Measurements from ENCODE around the gene PTPN7. TPM values are rescaled to one million over a fixed set of nuclear protein-coding genes. Genes with fewer than 3 reads are reported as not detected.
"Not testable (repeated sequence)": the region's sequence is repeated elsewhere in the genome, so short reads cannot be mapped to it uniquely, and the experiment has no call there.

The PTPN7 gene
- total RNA-seq, 1 donor from 2014 or later = not detected

DNA sequence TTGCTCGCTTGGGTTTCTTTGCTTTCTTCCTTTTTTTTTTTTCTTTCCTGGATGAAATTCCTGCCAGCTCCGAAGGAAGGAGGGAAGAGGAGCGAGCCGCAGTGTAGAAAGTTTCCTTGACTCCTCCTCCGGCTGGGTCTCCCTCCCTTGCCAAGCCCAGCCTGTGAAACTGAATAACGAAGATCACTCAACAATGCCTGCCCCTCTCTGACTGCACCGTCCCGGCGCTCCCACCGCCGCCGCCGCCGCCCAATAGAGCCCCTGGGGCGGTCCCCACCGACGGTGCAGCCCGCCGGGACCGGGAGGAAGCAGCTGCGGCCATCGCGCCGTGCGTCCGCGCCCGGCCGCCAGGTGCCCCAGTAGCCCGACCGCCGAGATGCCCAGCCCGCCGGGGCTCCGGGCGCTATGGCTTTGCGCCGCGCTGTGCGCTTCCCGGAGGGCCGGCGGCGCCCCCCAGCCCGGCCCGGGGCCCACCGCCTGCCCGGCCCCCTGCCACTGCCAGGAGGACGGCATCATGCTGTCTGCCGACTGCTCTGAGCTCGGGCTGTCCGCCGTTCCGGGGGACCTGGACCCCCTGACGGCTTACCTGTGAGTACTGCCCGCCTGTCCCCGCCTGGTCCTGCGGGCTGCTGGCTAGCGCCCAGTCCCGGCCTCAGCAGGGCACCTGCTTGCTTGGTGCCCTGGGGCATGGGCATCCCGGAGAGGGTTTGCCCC, 33.4 kb upstream of the PTPN7 start, which contains the start of gene LGR6:
TSS of gene LGR6 (plus strand) at position 186 of the 714 bp plus-strand sequence. CDS start at position 377, 191 bp downstream.
- peak within 1 kb of the TSS; percentile 79 for H3K27ac Mint-ChIP-seq
- H3K4me1 Mint-ChIP-seq (ENCODE audit: low read depth) = peaks cover 4% of the 10 kb centered on the region
- H3K36me3 Mint-ChIP-seq (ENCODE audit: insufficient read depth) = no peaks in the 10 kb centered on the region
- no peaks in the 10 kb centered on the region for H3K9me3 Mint-ChIP-seq (ENCODE audit: low read depth)
- H3K4me3 Mint-ChIP-seq (ENCODE audit: low read depth) = peak within 1 kb of the TSS; percentile 58
- peaks cover 48% of the 10 kb centered on the region for H3K27me3 Mint-ChIP-seq
- peak; percentile 40 for TF ChIP-seq CTCF (IDR thresholded peaks at IDR 0.05; ENCODE audit: unreplicated experiment)
- no peak for DNase-seq (ENCODE audit: low spot score, unreplicated experiment)

DNA sequence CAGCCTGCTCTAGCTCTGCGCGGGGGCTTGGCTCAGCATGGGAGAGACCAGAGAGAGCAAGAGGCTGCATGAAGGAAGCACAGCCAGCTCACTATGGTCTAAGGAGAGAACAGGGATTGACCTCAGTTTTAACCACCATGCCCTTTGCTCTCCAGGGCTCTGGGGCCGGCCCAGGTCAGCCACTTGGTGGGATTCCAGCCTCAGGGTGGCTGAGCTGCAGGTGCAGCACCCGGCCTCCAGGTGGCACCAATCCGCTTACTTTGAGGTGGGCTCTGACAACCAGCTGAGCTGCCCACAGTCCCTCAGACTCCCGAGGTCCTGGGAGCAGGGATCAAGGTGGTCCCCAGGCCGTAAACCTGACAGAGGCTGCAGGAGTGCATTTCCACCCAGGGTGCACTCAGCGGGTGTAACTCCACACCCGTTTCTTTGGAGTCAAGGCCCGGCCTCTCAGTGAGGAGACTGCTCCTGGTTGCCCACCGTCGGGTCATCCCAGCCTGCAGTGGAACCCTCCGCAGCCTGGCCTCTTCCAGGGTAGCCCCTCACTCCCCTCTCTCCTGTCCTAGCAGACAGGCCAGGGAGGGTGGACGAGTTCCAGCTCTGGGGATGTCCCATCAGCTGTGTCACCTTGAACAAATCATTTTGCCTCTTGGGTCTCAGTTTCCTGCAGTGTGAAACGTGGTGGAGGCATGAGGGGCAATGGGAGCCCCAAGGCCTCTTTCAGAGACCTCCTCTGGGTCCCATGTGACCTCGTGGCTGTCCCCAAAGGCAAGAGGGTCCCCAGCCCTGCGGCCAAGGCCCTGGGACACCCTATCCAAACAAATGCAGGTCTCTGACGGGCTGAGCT, 32.6 kb upstream of the PTPN7 start:
- Mint-ChIP-seq H3K4me3 (ENCODE audit: low read depth) (no peak overlapping the region), H3K9me3 (ENCODE audit: low read depth) (no peaks in the 10 kb centered on the region), H3K27me3 (peaks cover 43% of the 10 kb centered on the region), H3K4me1 (ENCODE audit: low read depth) (peaks cover 4% of the 10 kb centered on the region), H3K27ac (no peak overlapping the region), H3K36me3 (ENCODE audit: insufficient read depth) (no peaks in the 10 kb centered on the region)
- peak; percentile 80 for TF ChIP-seq CTCF (IDR thresholded peaks at IDR 0.05; ENCODE audit: unreplicated experiment)
- DNase-seq (ENCODE audit: low spot score, unreplicated experiment) = peak; percentile 69

DNA sequence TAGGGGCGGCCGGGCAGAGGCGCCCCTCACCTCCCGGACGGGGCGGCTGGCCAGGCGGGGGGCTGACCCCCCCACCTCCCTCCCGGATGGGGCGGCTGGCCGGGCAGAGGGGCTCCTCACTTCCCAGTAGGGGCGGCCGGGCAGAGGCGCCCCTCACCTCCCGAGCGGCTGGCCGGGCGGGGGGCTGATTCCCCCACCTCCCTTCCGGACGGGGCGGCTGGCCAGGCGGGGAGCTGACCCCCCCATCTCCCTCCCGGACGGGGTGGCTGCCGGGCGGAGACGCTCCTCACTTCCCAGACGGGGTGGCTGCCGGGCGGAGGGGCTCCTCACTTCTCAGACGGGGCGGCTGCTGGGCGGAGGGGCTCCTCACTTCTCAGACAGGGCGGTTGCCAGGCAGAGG, 31.0 kb upstream of the PTPN7 start:
- DNase-seq (ENCODE audit: low spot score, unreplicated experiment); H3K4me3 Mint-ChIP-seq (ENCODE audit: low read depth); H3K9me3 Mint-ChIP-seq (ENCODE audit: low read depth); H3K27ac Mint-ChIP-seq; H3K4me1 Mint-ChIP-seq (ENCODE audit: low read depth); H3K36me3 Mint-ChIP-seq (ENCODE audit: insufficient read depth): not testable (repeated sequence)
- peaks cover 36% of the 10 kb centered on the region for H3K27me3 Mint-ChIP-seq

DNA sequence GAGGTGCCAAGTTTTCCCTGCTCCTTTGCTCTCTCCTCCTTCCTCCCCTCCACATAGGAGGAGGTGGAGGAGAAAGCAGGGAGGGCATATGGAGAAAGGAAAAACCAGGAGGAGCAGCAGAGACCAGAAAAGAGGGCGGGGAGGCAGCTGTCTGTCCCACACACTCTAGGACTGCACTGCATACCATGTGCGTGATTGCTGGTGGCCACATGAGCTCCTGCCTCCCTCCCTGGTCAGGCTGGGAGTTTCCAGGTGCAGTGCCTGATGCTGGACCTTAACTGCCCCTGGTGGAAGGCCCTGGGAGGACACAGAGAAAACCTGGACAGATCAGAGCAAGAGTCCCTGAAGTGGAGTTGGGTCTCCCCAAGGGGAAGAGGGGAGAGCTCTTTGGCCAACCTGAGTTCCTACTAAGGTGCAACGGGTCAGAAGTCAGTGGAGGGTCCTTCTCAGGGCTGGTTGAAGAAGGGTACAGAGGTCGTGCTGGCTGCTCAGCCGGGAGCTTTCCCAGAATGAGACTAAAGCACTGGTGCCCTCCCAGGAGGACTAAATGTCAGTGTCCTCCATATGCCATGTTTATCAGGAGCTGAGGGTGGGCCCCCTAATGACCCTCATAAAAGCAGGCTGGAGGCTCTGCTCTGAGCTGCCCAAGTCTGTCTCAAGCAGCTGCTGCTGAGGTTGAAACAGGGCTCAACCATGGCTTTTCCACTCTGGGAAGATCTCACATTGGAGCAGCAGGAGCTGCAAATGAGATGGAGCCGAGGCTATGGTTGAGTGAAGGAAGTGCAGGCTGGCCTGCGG, 29.7 kb upstream of the PTPN7 start:
- H3K9me3 Mint-ChIP-seq (ENCODE audit: low read depth) = no peaks in the 10 kb centered on the region
- H3K27me3 Mint-ChIP-seq = peaks cover 23% of the 10 kb centered on the region
- no peaks in the 10 kb centered on the region for H3K36me3 Mint-ChIP-seq (ENCODE audit: insufficient read depth)
- no peak for DNase-seq (ENCODE audit: low spot score, unreplicated experiment)
- H3K4me3 Mint-ChIP-seq (ENCODE audit: low read depth) = no peak overlapping the region
- no peak overlapping the region for H3K27ac Mint-ChIP-seq
- peaks cover 4% of the 10 kb centered on the region for H3K4me1 Mint-ChIP-seq (ENCODE audit: low read depth)
- TF ChIP-seq CTCF (IDR thresholded peaks at IDR 0.05; ENCODE audit: unreplicated experiment) = peak; percentile 30

GRCh38 chr1:202189001-202189790, 28.8 kb upstream of the PTPN7 start:
- no peak overlapping the region for H3K27ac Mint-ChIP-seq
- TF ChIP-seq CTCF (IDR thresholded peaks at IDR 0.05; ENCODE audit: unreplicated experiment) = peak; percentile 94
- H3K36me3 Mint-ChIP-seq (ENCODE audit: insufficient read depth) = no peaks in the 10 kb centered on the region
- DNase-seq (ENCODE audit: low spot score, unreplicated experiment) = peak; percentile 83
- H3K4me3 Mint-ChIP-seq (ENCODE audit: low read depth) = no peak overlapping the region
- peaks cover 21% of the 10 kb centered on the region for H3K27me3 Mint-ChIP-seq
- peaks cover 5% of the 10 kb centered on the region for H3K4me1 Mint-ChIP-seq (ENCODE audit: low read depth)
- no peaks in the 10 kb centered on the region for H3K9me3 Mint-ChIP-seq (ENCODE audit: low read depth)

All from progenitor cell of endocrine pancreas (in vitro differentiated cells).